ENCODE data around the gene GLRX3. TPM values are rescaled to one million over a fixed set of nuclear protein-coding genes. Genes with fewer than 3 reads are reported as not detected.

Gene GLRX3
- total RNA-seq, 1 experiment from 2014 or later: 177 TPM

DNA sequence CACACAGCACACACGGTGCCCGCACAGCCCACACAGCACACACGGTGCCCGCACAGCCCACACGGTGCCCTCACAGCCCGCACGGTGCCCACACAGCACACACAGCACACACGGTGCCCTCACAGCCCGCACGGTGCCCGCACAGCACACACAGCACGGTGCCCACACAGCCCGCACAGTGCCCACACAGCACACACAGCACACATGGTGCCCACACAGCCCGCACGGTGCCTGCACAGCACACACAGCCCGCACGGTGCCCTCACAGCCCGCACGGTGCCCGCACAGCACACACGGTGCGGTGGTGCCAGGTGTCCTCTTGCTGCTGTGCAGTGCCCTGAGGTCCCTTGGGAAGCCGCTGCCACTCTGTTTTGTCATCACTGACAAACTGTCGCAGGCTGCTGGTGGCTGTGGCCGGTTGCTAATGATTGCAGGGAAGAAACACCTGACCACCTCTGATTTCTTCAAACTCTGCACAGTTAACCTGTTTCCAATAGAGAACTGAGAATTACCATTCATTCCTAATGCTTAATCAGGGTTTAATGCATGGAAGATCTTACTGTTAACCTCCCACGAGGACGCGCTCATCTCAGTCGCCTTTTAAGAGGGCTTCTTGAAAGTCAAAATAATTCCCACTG, 66.9 kb downstream of the GLRX3 start:
- intact Hi-C loops (cut with micrococcal nuclease): no loop called here
- no peak overlapping the region for H3K4me3 Mint-ChIP-seq (ENCODE audit: unreplicated experiment)
- H3K4me1 Mint-ChIP-seq (ENCODE audit: insufficient read depth, unreplicated experiment): no peaks in the 10 kb centered on the region
- ChIA-PET POLR2A (no interaction called here), CTCF (interaction anchor here (0.6 kb wide), 1 partner anchor 516 kb away, joined by 4 read pairs; no protein-coding TSS in a partner anchor)
- H3K36me3 Mint-ChIP-seq (ENCODE audit: insufficient read depth, unreplicated experiment): no peaks in the 10 kb centered on the region
- H3K27ac Mint-ChIP-seq (ENCODE audit: low read depth, unreplicated experiment): no peak overlapping the region
- no peak for DNase-seq (ENCODE audit: unreplicated experiment)
- no peaks in the 10 kb centered on the region for H3K9me3 Mint-ChIP-seq (ENCODE audit: unreplicated experiment)
- no TSS peak for BruUV-seq (replicated peaks)
- TF ChIP-seq CTCF (IDR thresholded peaks at IDR 0.05; ENCODE audit: unreplicated experiment): no peak
- H3K27me3 Mint-ChIP-seq (ENCODE audit: insufficient read depth, unreplicated experiment): no peaks in the 10 kb centered on the region

DNA sequence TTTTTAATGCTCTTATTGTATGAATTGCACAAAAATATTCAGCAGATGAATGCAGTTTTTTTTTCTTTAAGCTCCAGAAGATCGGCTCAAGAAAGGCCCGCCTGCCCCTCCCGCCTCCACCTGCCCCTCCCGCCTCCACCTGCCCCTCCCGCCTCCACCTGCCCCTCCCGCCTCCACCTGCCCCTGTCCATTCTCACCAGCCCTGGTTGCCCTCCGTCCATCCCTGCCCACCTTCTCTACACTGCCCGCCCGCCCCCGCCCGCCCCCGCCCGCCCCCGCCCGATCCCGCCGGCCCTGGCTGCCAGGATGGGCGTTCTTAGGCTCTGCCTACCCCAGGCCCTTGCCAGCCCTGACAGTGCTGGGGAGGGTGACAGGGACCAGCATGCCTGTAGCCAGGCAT, 67.4 kb downstream of the GLRX3 start:
- POLR2A ChIA-PET: no interaction called here
- H3K9me3 Mint-ChIP-seq (ENCODE audit: unreplicated experiment): no peaks in the 10 kb centered on the region
- no TSS peak for BruUV-seq (replicated peaks)

DNA sequence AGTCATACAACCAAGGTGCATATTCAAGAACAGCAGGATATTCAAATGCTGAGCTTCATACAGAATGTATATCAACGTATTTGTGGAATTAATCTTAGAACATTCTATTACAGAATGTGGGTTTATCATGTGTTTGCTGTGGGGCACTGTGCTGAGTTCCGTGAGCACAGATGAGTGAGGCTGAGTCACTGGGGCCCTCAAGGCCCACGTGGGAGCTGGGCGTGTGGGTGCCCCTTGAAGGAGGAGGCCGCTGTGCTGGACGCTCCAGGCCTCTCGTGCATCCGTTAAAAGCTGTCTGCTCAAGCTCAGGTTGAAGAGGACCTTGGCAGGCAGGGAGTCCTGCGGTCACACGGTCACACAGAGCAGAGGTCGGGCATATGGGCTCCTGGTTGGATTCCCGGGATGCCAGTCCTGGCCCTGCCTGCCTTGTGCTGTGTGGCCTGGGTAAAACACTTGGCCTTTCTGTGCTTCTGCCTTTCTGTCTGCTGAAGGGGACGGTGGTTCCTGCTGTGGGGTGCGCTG, 70.1 kb downstream of the GLRX3 start:
- DNase-seq (ENCODE audit: unreplicated experiment): no peak
- H3K36me3 Mint-ChIP-seq (ENCODE audit: insufficient read depth, unreplicated experiment): no peaks in the 10 kb centered on the region
- TF ChIP-seq CTCF (IDR thresholded peaks at IDR 0.05; ENCODE audit: unreplicated experiment): no peak
- ChIA-PET CTCF (no interaction called here), POLR2A (no interaction called here)
- H3K4me3 Mint-ChIP-seq (ENCODE audit: unreplicated experiment): no peak overlapping the region
- no peaks in the 10 kb centered on the region for H3K9me3 Mint-ChIP-seq (ENCODE audit: unreplicated experiment)
- no peaks in the 10 kb centered on the region for H3K27me3 Mint-ChIP-seq (ENCODE audit: insufficient read depth, unreplicated experiment)
- BruUV-seq (replicated peaks): no TSS peak
- intact Hi-C loops (cut with micrococcal nuclease): no loop called here
- H3K27ac Mint-ChIP-seq (ENCODE audit: low read depth, unreplicated experiment): no peak overlapping the region
- no peaks in the 10 kb centered on the region for H3K4me1 Mint-ChIP-seq (ENCODE audit: insufficient read depth, unreplicated experiment)

More for the DNA sequence above, 67.4 kb downstream of the GLRX3 start:
- Mint-ChIP-seq H3K4me3 (ENCODE audit: unreplicated experiment) (no peak overlapping the region), H3K27ac (ENCODE audit: low read depth, unreplicated experiment) (no peak overlapping the region), H3K36me3 (ENCODE audit: insufficient read depth, unreplicated experiment) (no peaks in the 10 kb centered on the region), H3K27me3 (ENCODE audit: insufficient read depth, unreplicated experiment) (no peaks in the 10 kb centered on the region), H3K4me1 (ENCODE audit: insufficient read depth, unreplicated experiment) (no peaks in the 10 kb centered on the region)
- no peak for DNase-seq (ENCODE audit: unreplicated experiment)
- no peak for TF ChIP-seq CTCF (IDR thresholded peaks at IDR 0.05; ENCODE audit: unreplicated experiment)
- CTCF ChIA-PET: interaction anchor here (0.6 to 0.8 kb wide), 2 partner anchors 13 to 516 kb away, joined by 4 to 5 read pairs; no protein-coding TSS in a partner anchor
- intact Hi-C loops (cut with micrococcal nuclease): no loop called here

DNA sequence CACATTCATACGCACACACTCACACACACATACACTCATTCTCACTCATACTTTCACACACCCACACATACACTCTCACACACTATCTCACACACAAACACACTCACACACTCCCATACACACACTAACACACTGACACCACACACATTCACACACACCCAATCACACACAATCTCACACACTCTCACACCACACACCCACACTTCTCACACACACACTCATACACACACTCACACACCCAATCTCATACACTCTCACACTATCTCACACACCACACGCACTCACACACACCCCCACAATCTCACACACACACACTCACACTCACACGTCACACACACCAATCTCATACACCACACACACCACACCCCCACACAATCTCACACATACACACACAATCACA, 71.0 kb downstream of the GLRX3 start:
- no peak for TF ChIP-seq CTCF (IDR thresholded peaks at IDR 0.05; ENCODE audit: unreplicated experiment)
- no peak overlapping the region for H3K4me3 Mint-ChIP-seq (ENCODE audit: unreplicated experiment)
- no peaks in the 10 kb centered on the region for H3K9me3 Mint-ChIP-seq (ENCODE audit: unreplicated experiment)
- no peaks in the 10 kb centered on the region for H3K27me3 Mint-ChIP-seq (ENCODE audit: insufficient read depth, unreplicated experiment)
- DNase-seq (ENCODE audit: unreplicated experiment): no peak
- H3K27ac Mint-ChIP-seq (ENCODE audit: low read depth, unreplicated experiment): no peak overlapping the region
- intact Hi-C loops (cut with micrococcal nuclease): no loop called here
- ChIA-PET CTCF (no interaction called here), POLR2A (no interaction called here)
- no peaks in the 10 kb centered on the region for H3K4me1 Mint-ChIP-seq (ENCODE audit: insufficient read depth, unreplicated experiment)
- H3K36me3 Mint-ChIP-seq (ENCODE audit: insufficient read depth, unreplicated experiment): no peaks in the 10 kb centered on the region
- no TSS peak for BruUV-seq (replicated peaks)

Data from MCF 10A (cell line).